GM19328 (cell line): ENCODE measurements around the gene HSD17B8.

Experiments used
- ATAC-seq: cut with Tn5 transposase; IDR thresholded peaks from one replicate; pipeline ENCODE4 v1.9.1; 2021; ENCODE audit warnings: mild to moderate bottlenecking, moderate library complexity; ENCODE audit not compliant: unreplicated experiment

Gene HSD17B8

GRCh38 chr6:33204415-33205190 is at the start of gene HSD17B8:
Gene HSD17B8 (plus strand): TSS chr6:33204655. CDS start chr6:33204669, 14 bp downstream.
- ATAC-seq, result peak; percentile 39

GRCh38 chr6:33156561-33156960 is 47.9 kb upstream of the HSD17B8 start:
- no peak for ATAC-seq

GRCh38 chr6:33156964-33157363 is 47.5 kb upstream of the HSD17B8 start:
- no peak for ATAC-seq

- ATAC-seq, result no peak
These were observed 44.4 kb upstream of the HSD17B8 start for GRCh38 chr6:33160096-33160495.

GRCh38 chr6:33160728-33161344 is 43.6 kb upstream of the HSD17B8 start:
- no peak for ATAC-seq

- no peak for ATAC-seq
These were observed 42.8 kb upstream of the HSD17B8 start for GRCh38 chr6:33161354-33162331.

- ATAC-seq, result no peak
These were observed 40.9 kb upstream of the HSD17B8 start for GRCh38 chr6:33163540-33163939.

GRCh38 chr6:33164176-33164575 is 40.3 kb upstream of the HSD17B8 start:
- ATAC-seq, result no peak

- no peak for ATAC-seq
These were observed 39.6 kb upstream of the HSD17B8 start for GRCh38 chr6:33164665-33165373.

- ATAC-seq, result no peak
These were observed 38.7 kb upstream of the HSD17B8 start for GRCh38 chr6:33165581-33166258.

- ATAC-seq, result no peak
These were observed 38.1 kb upstream of the HSD17B8 start for GRCh38 chr6:33166363-33166762.

GRCh38 chr6:33166811-33167210 is 37.6 kb upstream of the HSD17B8 start:
- ATAC-seq, result no peak

- ATAC-seq, result no peak
These were observed 36.8 kb upstream of the HSD17B8 start for GRCh38 chr6:33167374-33168283.

- ATAC-seq, result no peak
These were observed 36.2 kb upstream of the HSD17B8 start for GRCh38 chr6:33168284-33168601.

GRCh38 chr6:33168639-33169038 is 35.8 kb upstream of the HSD17B8 start:
- ATAC-seq, result no peak

GRCh38 chr6:33169291-33170175 is 34.9 kb upstream of the HSD17B8 start:
- no peak for ATAC-seq

GRCh38 chr6:33170176-33171015 is 34.1 kb upstream of the HSD17B8 start:
- ATAC-seq, result no peak
